Liver (tissue), 9 donors: Measurements from ENCODE around the gene GNG14. TPM values are rescaled to one million over a fixed set of nuclear protein-coding genes. Genes with fewer than 3 reads are reported as not detected.

Experiments
- DNase-seq: peaks from one replicate; pipeline ENCODE4 v3.0.0-alpha.2; 2017; ENCODE audit warnings: low spot score
- H3K27ac ChIP-seq, 2 donors: one replicate each; pipeline ENCODE4 v1.7.0; 2013; ENCODE audit warnings: inconsistent platforms in 2 of 2, low read length in 2 of 2, control low read depth in 1 of 2, low read depth in 1 of 2, mild to moderate bottlenecking in 1 of 2
- H3K27me3 ChIP-seq, 4 donors: one replicate each; pipeline versions ENCODE4 v1.6.1 to v1.7.0; 2013; ENCODE audit warnings: low read length in 3 of 4, inconsistent platforms in 1 of 4, mild to moderate bottlenecking in 1 of 4, moderate library complexity in 1 of 4; ENCODE audit not compliant: control insufficient read depth in 4 of 4, insufficient read depth in 4 of 4
- H3K36me3 ChIP-seq, 4 donors: one replicate each; pipeline versions ENCODE4 v1.6.1 to v1.7.0; 2013; ENCODE audit warnings: low read length in 3 of 4, mild to moderate bottlenecking in 3 of 4, low read depth in 1 of 4, moderate library complexity in 1 of 4; ENCODE audit not compliant: control insufficient read depth in 4 of 4, insufficient read depth in 3 of 4
- H3K4me1 ChIP-seq, 4 donors: one replicate each; pipeline versions ENCODE4 v1.6.1 to v1.7.0; 2013; ENCODE audit warnings: low read length in 3 of 4, mild to moderate bottlenecking in 3 of 4, moderate library complexity in 1 of 4; ENCODE audit not compliant: control insufficient read depth in 4 of 4, insufficient read depth in 4 of 4
- H3K4me3 ChIP-seq, 3 donors: one replicate each; pipeline versions ENCODE4 v1.6.1 to v1.7.0; 2013; ENCODE audit warnings: low read length in 3 of 3, control low read depth in 1 of 3, low read depth in 1 of 3, mild to moderate bottlenecking in 1 of 3
- H3K9ac ChIP-seq, 2 donors: one replicate each; pipeline ENCODE4 v1.7.0; 2013; ENCODE audit warnings: low read length in 2 of 2, mild to moderate bottlenecking in 2 of 2, moderate library complexity in 2 of 2, control low read depth in 1 of 2, low read depth in 1 of 2
- H3K9me3 ChIP-seq, 4 donors: one replicate each; pipeline versions ENCODE4 v1.6.1 to v1.7.0; 2013; ENCODE audit warnings: low read length in 3 of 4; ENCODE audit not compliant: control insufficient read depth in 4 of 4
- CTCF ChIP-seq: fragments of 150-350 bp; IDR thresholded peaks from 2 replicates; pipeline ENCODE4 v1.5.1; 2017; ENCODE audit warnings: improper control_type of control experiment, low read depth, low read length; ENCODE audit not compliant: missing input control
- FOXA1 ChIP-seq: IDR thresholded peaks from 2 replicates; pipeline ENCODE4 v1.6.1; 2016; ENCODE audit warnings: antibody characterized with exemption
- GABPA ChIP-seq, 2 donors: IDR thresholded peaks in 1 of 2; conservative IDR thresholded peaks in 1 of 2; 2 replicates each; pipeline ENCODE4 v1.6.1; 2016; ENCODE audit warnings: antibody characterized with exemption in 2 of 2, mild to moderate bottlenecking in 1 of 2, moderate library complexity in 1 of 2
- HNF4A ChIP-seq, 2 donors: conservative IDR thresholded peaks; 2 replicates each; pipeline ENCODE4 v1.6.1; 2016; ENCODE audit warnings: antibody characterized with exemption in 2 of 2, mild to moderate bottlenecking in 2 of 2
- NR2F2 ChIP-seq: IDR thresholded peaks from 2 replicates; pipeline ENCODE4 v1.6.1; 2016; ENCODE audit warnings: antibody characterized with exemption
- RAD21 ChIP-seq, 2 donors: IDR thresholded peaks; 2 replicates each; pipeline ENCODE4 v1.6.1; 2016; ENCODE audit warnings: antibody characterized with exemption in 2 of 2, mild to moderate bottlenecking in 2 of 2
- REST ChIP-seq: IDR thresholded peaks from 2 replicates; pipeline ENCODE4 v1.6.1; 2016; ENCODE audit warnings: antibody characterized with exemption, mild to moderate bottlenecking
- RXRA ChIP-seq, 2 donors: IDR thresholded peaks; 2 replicates each; pipeline ENCODE4 v1.6.1; 2017 to 2018; ENCODE audit warnings: antibody characterized with exemption in 2 of 2, mild to moderate bottlenecking in 1 of 2
- SP1 ChIP-seq: IDR thresholded peaks from 2 replicates; pipeline ENCODE4 v1.6.1; 2018; ENCODE audit warnings: antibody characterized with exemption, mild to moderate bottlenecking
- YY1 ChIP-seq: IDR thresholded peaks from 2 replicates; pipeline ENCODE4 v1.6.1; 2016; ENCODE audit warnings: antibody characterized with exemption, mild to moderate bottlenecking
- WGBS: extraction: QIAGEN DNeasy Blood & Tissue Kit; methylation state at CpG from one replicate; pipeline ENCODE4 v1.1.7; 2013; 5-methylcytosine and 5-hydroxymethylcytosine counted together
- polyA plus RNA-seq, 2 donors: library from polyadenylated mRNA; stranded (reverse) in 1 of 2; unstranded in 1 of 2; fragments of 200-250 nt in 1 of 2; fragments of >200 nt in 1 of 2; fragmentation: Nextera tagmentation in 1 of 2; extraction: Ambion mirVana in 1 of 2; gene quantifications; one replicate each; pipeline versions ENCODE4 v1.2.1 to v1.2.3, GENCODE V29; 2013 to 2015
- total RNA-seq, 2 donors: library from RNA; depleted of rRNA; stranded (reverse); fragments of >200 nt; gene quantifications; one replicate each; pipeline ENCODE4 v1.2.3, GENCODE V29; 2014
- TF ChIP-seq, protein P1 (sequence below): IDR thresholded peaks from 2 replicates; pipeline ENCODE4 v1.6.1; 2016; ENCODE audit warnings: antibody characterized with exemption
- TF ChIP-seq, protein P2 (sequence below): IDR thresholded peaks from 2 replicates; pipeline ENCODE4 v1.6.1; 2016; ENCODE audit warnings: antibody characterized with exemption
- donor health status: healthy.
- donor health status: healthy.
- donor health status: healthy.
- donor health status: healthy.
- donor health status: healthy.

Gene GNG14
- total and polyA plus RNA-seq, 4 donors = not detected

DNA sequence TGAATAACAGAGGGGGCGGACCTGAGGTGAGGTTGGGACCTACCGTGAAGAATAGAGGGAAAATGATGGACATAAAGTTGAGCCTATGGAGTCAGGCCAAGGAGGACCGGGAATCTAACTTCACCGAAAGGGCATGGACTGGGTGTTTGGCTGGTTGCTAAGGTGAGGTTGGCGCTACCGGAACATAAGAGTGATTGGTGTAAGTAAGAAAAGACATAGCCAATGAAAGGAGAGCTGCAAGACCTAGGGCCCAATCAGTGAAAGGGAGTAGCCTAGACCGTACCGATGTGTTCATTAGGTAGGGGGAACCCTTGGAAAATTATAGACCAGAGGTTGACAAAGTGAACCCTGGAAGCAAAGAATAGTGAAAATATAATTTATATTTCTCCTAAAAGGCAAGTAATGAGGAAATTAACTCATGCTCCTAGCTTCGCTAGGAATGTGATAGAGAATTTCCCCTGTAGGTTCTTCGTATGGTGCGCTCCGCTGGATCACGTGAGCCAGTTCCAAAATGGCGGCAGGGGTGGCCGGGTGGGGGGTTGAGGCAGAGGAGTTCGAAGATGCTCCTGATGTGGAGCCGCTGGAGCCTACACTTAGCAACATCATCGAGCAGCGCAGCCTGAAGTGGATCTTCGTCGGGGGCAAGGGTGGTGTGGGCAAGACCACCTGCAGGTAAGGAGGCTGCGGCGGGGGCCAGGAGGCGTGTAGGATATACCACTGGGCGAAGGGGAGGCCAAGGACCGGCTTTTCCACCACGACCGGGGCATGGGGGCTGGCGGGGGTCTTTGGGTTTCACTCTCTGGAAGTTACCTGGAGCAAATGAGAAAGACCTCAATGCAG is 49.4 kb downstream of the GNG14 start, which contains the start of gene GET3:
GET3 (plus strand) TSS at position 503 of the 840 bp plus-strand sequence; CDS start at position 512, 9 bp downstream.
- DNase-seq = peak; percentile 81
- Histone ChIP-seq H3K27ac (peak within 1 kb of the TSS; percentile 78 to 79), H3K4me3 (peak within 1 kb of the TSS; percentile 64 to 98 (median 93)), H3K36me3 (peaks cover 0 to 12% (median 5%) of the 10 kb centered on the region in 4 donors), H3K9me3 (no peaks in the 10 kb centered on the region), H3K4me1 (peaks cover 11 to 37% (median 32%) of the 10 kb centered on the region in 4 donors), H3K9ac (peak within 1 kb of the TSS; percentile 55 to 91), H3K27me3 (no peaks in the 10 kb centered on the region)
- TF ChIP-seq GABPA (IDR thresholded peaks at IDR 0.05 in 1 of 2, conservative IDR thresholded peaks at IDR 0.05 in 1 of 2) (peak; percentile 54 to 83), RXRA (IDR thresholded peaks at IDR 0.05) (peak; percentile 36 to 65), CTCF (no peak), NR2F2 (peak; percentile 55), HNF4A (conservative IDR thresholded peaks at IDR 0.05) (peak in 1 of 2 donors; percentile 29), YY1 (peak; percentile 100), REST (no peak), SP1 (peak; percentile 96)
- TF ChIP-seq, protein P1, sequence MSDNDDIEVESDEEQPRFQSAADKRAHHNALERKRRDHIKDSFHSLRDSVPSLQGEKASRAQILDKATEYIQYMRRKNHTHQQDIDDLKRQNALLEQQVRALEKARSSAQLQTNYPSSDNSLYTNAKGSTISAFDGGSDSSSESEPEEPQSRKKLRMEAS = peak; percentile 51
- under 1% methylated on average over 29 of the region's 29 CpGs for WGBS

DNA sequence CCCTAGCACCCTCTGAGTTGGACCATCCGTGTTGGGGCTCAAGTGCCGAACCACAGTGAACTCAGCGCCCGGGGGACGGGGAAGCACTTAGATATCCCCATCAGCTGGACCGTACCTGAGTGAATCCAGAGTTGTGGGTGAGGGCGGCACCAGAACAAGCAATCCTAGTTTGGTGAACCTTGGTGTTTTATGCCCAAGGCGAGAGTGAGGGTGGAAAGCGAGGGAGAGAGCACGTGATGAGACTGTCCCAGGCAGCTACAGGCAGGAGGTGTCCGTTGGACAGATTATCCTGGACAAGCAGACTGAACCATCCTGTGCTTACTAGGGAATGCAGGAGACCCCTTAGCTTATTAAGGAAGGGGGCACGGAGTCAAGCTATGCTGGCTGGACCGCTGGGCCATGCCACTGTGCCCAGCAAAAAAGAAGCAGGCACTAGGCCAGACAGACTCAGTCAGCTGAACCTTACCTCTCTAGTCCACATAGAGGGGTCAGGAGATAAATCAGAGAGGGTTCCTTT is 50.1 kb downstream of the GNG14 start:
- Histone ChIP-seq H3K4me1 (peaks cover 6 to 31% (median 25%) of the 10 kb centered on the region in 4 donors), H3K9me3 (no peaks in the 10 kb centered on the region), H3K9ac (peak overlapping the region; percentile 55 to 91), H3K4me3 (peak overlapping the region; percentile 64 to 98 (median 93)), H3K27me3 (no peaks in the 10 kb centered on the region), H3K27ac (no peak overlapping the region), H3K36me3 (peaks cover 0 to 12% (median 6%) of the 10 kb centered on the region in 4 donors)
- DNase-seq = no peak
- 14% methylated on average over 13 of the region's 13 CpGs for WGBS
- TF ChIP-seq YY1 = no peak
- TF ChIP-seq, protein P2, sequence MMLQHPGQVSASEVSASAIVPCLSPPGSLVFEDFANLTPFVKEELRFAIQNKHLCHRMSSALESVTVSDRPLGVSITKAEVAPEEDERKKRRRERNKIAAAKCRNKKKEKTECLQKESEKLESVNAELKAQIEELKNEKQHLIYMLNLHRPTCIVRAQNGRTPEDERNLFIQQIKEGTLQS = no peak
- no peak for TF ChIP-seq CTCF
- TF ChIP-seq HNF4A (conservative IDR thresholded peaks at IDR 0.05) = no peak
- TF ChIP-seq FOXA1 = no peak
- TF ChIP-seq GABPA (IDR thresholded peaks at IDR 0.05 in 1 of 2, conservative IDR thresholded peaks at IDR 0.05 in 1 of 2) = no peak
- no peak for TF ChIP-seq RAD21 (IDR thresholded peaks at IDR 0.05)
- TF ChIP-seq NR2F2 = no peak
- no peak for TF ChIP-seq SP1
- no peak for TF ChIP-seq RXRA (IDR thresholded peaks at IDR 0.05)
